GM20431 (cell line): ENCODE results near the gene SPATA3.

Experiments used
- in situ Hi-C: fragments of 300-500 bp; cut with MseI, MboI; formaldehyde crosslinking; loops from one replicate; pipeline ENCODE4 v1.15.0; 2020; ENCODE audit warnings: low sequenced_read_pairs; ENCODE audit not compliant: unreplicated experiment

The SPATA3 gene

DNA sequence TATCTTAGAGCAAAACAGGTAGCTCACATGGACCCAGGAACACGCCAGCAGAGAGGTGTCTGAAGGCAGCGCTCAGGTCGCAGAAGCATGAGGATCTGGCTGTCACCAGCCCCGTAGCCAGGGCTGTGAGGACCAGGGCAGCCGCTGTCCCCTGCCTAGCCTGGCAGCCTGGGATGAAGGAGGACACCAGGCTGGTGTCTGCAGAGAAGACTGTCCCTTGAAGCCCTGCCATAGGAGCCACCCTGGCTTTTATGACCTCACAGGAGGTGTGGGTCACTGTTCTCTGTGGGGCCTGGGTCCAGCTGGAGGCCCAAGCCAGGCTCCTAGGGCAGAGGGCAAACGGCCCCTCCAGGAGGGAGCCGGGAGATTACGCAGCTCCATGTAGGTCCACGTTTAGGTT is at the start of gene SPATA3:
TSS of gene SPATA3 (plus strand) at position 301 of the 400 bp plus-strand sequence. CDS start 113 bp downstream, outside the sequence.
- in situ Hi-C loops: loop anchor here (10.0 kb wide), 1 partner anchor 91 kb away; no protein-coding TSS in a partner anchor

- in situ Hi-C loops: no loop called here
Measured at GRCh38 chr2:230946429-230947234, 49.3 kb upstream of the SPATA3 start.

DNA sequence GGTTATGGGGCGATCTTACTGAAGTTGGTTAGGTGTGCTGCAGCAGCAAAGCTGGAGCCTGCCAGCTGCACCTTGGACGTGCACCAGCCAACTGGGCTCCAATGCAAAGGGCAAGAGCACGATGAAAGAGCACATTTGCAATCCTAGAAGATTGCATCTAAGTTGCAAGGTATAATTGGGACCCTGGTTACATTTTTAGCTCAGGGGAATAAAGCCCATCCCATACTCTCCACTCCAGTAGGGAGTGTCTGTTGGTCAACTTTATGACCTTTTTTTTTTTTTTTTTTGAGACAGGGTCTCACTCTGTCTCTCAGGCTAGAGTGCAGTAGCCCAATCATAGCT is 48.7 kb upstream of the SPATA3 start:
- in situ Hi-C loops: no loop called here

- in situ Hi-C loops: no loop called here
Measured at GRCh38 chr2:230947908-230948365, 48.0 kb upstream of the SPATA3 start.

- in situ Hi-C loops: no loop called here
Measured at GRCh38 chr2:230949966-230950873, 45.7 kb upstream of the SPATA3 start.

DNA sequence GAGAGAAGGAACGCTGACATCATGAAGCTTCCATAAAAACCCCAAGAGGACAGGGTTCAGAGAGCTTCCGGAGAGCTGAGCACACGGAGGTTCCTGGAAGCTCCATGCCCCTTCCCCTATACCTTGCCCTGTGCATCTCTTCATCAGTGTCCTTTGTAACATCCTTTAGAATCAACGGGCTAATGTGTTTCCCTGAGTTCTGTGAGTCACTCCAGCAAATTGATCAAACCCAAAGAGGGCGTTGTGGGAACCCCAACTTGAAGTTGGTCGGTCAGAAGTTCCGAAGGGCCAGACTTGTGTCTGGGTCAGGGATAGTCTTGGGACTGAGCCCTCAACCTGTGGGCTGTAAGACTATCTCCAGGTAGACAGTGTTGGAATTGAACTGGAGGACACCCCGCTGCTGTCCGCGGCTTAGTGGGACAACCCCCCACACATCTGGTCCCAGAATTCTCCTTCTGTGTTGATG is 45.0 kb upstream of the SPATA3 start:
- in situ Hi-C loops: no loop called here

GRCh38 chr2:230951396-230951795 is 44.5 kb upstream of the SPATA3 start:
- in situ Hi-C loops: no loop called here

GRCh38 chr2:230952226-230952956 is 43.5 kb upstream of the SPATA3 start:
- in situ Hi-C loops: no loop called here

- in situ Hi-C loops: no loop called here
Measured at GRCh38 chr2:230953845-230954244, 42.1 kb upstream of the SPATA3 start.

GRCh38 chr2:230954746-230955145 is 41.2 kb upstream of the SPATA3 start:
- in situ Hi-C loops: no loop called here

DNA sequence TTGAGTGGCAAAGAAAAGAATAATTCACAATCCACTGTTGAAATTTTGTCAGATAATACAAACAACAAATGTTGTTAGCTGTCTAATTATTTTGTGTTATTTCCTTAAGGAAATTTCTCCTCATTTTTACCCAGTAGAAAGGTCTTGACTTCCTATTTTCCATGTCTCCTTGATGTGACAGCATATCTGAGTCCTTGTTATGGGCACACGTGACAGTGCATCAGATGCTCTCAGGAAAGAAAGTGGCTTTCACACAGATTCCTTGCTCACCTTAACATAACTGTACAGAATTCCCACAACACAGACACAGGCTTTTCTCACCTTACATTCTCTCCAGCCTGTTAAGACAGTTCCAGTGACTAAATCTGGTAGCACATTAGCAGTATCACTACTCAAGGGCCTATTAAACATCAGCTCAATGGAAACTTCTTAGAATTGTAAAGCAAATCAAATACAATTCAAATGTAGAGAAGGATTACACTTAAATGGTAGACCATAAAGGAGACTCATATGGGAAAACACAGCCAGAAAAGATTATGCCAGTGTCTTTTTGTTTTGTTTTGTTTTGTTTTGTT is 40.7 kb upstream of the SPATA3 start:
- in situ Hi-C loops: no loop called here

DNA sequence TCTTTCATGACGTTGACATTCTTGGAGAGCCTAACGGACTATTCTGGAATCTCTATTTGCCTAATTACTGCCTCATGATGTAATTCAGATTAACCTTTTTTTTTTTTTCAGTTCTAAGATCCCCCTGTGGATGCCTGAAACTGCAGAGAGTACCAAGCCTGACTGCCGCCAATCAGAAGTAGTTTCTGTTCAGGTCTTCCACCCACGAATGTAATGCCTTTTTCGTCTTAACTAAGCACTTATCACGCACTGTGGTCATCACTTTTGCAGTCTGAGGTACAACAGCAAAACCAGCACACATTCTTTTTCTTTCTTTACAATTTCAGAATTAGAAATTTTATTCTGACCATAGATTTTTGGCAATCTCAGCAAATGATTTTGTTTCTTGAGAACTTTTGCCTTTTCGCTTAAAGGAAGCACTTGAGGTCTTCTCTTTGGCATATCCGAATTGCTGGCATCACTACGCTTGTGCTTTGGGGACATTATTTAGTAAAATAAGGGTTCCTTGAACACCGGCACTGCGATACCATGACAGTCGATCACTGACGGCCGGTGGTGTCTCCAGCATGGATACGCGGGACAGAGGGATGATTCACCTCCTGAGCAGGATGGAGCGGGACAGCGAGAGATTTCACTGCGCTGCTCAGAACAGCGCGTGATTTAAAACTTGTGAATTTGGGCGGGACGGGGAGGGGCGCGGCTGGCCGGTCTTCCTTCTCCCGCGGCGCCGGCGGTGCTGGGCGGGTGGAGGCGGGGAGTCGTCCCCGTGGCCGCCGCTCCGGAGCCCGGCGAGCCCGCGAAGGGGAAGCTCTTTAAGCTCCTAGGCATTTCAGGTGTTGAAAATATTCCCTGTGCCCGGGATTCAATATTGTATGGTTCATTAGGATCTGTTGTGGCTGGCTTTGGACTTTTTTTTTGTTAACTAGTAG is 38.8 kb upstream of the SPATA3 start:
- in situ Hi-C loops: no loop called here

GRCh38 chr2:230957756-230958391 is 38.0 kb upstream of the SPATA3 start:
- in situ Hi-C loops: no loop called here

- in situ Hi-C loops: no loop called here
Measured at GRCh38 chr2:230958820-230959756, 36.8 kb upstream of the SPATA3 start.

DNA sequence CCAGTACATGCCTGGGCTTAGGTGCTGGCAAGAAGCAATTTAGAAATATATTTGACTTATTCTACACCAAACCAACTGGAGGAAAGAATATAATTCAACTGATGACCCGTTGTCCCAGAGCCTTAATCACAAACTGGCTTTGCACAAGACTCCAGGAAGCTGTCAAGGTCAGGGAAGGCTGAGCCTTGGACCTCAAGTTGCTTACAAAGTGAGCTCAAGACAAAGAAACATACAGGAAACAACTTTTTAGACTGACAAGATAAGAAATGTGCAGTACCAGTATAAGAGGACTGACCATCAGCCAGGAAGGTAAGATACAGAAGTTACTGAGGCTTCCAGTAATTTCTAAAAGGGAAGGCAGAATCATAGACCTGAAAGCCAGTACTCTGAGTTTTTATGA is 35.9 kb upstream of the SPATA3 start:
- in situ Hi-C loops: no loop called here

DNA sequence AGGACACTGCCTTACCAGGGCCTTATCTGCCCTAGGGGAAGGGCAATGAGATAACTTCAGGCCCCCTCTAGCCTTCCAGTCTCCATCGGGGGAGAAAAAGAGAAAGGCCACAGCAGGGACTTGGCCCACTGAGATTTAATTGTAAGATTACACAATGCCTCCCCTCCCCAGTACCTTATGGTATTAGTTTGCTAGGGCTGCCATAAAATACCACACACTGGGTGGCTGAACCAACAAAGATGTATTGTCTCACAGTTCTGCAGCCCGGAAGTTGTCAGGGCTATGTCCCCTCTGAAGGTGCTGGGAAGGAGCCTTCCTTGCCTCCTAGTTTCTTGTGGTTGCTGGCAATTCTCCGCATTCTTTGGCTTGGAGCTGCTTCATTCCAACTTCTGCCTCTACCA is 34.8 kb upstream of the SPATA3 start:
- in situ Hi-C loops: no loop called here

DNA sequence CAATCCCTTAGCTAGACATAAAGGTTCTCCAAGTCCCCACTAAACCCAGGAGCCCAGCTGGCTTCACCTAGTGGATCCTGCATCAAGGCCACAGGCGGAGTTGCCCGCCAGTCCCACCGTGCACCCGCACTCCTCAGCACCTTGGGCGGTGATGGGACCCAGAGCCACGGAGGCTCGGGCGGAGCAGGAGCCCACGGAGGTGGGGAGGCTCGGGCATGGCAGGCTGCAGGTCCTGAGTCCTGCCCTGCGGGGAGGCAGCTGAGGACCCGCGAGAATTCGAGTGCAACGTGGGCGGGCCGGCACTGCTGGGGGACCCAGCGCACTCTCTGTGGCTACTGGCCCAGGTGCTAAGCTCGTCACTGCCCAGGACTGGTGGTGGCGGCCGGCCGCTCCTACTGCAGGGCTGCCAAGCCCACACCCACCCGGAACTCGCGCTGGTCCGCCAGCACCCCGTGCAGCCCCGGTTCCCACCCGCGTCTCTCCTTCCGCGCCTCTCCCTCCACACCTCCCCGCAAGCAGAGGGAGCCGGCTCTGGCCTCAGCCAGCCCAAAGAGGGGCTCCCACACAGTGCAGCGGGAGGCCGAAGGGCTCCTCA is 31.7 kb upstream of the SPATA3 start:
- in situ Hi-C loops: no loop called here
